ENCODE results near the gene CAV3.
"Not testable (repeated sequence)": the region's sequence is repeated elsewhere in the genome, so short reads cannot be mapped to it uniquely, and the experiment has no call there.

Gene CAV3

DNA sequence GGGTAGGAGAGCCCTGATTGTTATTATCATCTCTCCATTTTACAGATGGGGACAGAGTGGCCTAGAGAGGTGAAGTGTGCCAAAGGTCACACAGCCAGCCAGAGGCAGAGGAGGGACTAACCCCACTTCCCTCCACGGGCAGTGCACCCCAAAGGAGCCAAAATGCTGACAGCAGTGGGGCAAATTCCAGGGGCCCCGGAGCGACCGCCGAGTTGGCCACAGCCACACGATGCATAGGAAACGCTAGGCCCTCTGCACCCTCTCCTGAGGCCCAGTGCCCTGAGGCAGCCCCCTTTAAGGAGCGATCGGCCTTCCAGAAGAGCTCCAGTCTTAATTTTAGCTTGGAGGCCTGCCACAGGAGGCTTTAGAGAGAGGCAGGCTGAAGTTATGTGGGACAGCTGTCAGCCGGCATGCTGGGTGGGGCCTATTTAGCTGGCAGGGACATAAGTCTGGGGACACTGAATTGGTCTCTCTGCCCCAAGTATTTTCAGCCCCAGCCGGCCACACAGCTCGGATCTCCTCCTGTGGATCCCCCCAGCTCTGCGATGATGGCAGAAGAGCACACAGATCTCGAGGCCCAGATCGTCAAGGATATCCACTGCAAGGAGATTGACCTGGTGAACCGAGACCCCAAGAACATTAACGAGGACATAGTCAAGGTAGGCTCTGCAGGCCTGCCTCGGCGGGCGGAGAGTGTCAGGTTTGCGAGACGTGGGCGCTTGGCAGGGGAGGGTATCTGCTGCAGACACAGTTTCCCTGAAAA is at the start of gene CAV3:
CAV3 (plus strand) TSS at position 471 of the 763 bp plus-strand sequence; CDS start at position 546, 75 bp downstream.
- Histone ChIP-seq H3K27ac (ENCODE audit: low read depth in 2 of 2, low read length in 2 of 2) (no peak within 1 kb of the TSS), H3K9ac (ENCODE audit: low read depth in 1 of 2, low read length in 2 of 2) (no peak within 1 kb of the TSS), H3K9me3 (ENCODE audit: control insufficient read depth in 2 of 2, low read length in 2 of 2) (no peaks in the 10 kb centered on the region), H3K4me1 (ENCODE audit: control insufficient read depth in 2 of 2, insufficient read depth in 2 of 2, low read length in 2 of 2) (no peaks in the 10 kb centered on the region), H3K4me3 (ENCODE audit: low read length in 2 of 2) (no peak within 1 kb of the TSS), H3K27me3 (ENCODE audit: control insufficient read depth in 2 of 2, insufficient read depth in 2 of 2, low read length in 2 of 2) (no peaks in the 10 kb centered on the region), H3K36me3 (ENCODE audit: control insufficient read depth in 2 of 2, insufficient read depth in 2 of 2, low read length in 2 of 2) (no peaks in the 10 kb centered on the region)

DNA sequence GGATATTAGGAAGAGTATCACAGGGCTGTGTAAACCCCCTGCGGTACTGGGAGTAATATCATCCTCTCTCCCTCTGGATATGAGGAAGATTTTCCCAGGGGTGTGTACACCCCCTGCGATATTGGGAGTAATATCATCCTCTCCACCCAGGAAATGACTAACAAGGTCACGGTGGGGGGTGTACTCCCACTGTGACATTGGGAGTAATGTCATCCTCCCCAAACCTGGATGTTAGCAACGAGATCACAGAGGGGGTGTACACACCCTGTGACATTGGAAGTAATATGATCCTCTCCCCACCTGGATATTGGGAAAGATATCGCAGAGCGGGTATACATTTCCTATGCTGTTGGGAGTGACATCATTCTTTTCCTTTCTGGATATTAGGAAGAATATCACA is 48.6 kb upstream of the CAV3 start:
- H3K4me1 ChIP-seq (ENCODE audit: control insufficient read depth in 2 of 2, insufficient read depth in 2 of 2, low read length in 2 of 2); H3K9me3 ChIP-seq (ENCODE audit: control insufficient read depth in 2 of 2, low read length in 2 of 2); H3K4me3 ChIP-seq (ENCODE audit: low read length in 2 of 2); H3K9ac ChIP-seq (ENCODE audit: low read depth in 1 of 2, low read length in 2 of 2); H3K27ac ChIP-seq (ENCODE audit: low read depth in 2 of 2, low read length in 2 of 2); H3K27me3 ChIP-seq (ENCODE audit: control insufficient read depth in 2 of 2, insufficient read depth in 2 of 2, low read length in 2 of 2); H3K36me3 ChIP-seq (ENCODE audit: control insufficient read depth in 2 of 2, insufficient read depth in 2 of 2, low read length in 2 of 2): not testable (repeated sequence)

DNA sequence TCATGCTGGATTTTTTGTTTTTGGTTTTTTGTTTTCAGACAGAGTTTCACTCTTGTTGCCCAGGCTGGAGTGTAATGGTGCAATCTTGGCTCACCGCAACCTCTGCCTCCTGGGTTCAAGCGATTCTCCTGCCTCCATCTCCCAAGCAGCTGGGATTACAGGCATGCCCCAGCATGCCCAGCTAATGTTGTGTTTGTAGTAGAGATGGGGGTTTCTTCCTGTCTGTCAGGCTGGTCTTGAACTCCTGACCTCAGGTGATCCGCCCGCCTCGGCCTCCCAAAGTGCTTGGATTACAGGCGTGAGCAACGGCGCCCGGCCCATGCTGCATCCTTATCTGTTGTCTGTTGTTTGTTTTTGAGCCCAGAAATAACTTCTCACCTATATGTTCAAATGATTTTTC is 42.3 kb upstream of the CAV3 start:
- H3K27ac ChIP-seq (ENCODE audit: low read depth in 2 of 2, low read length in 2 of 2); H3K4me3 ChIP-seq (ENCODE audit: low read length in 2 of 2); H3K9ac ChIP-seq (ENCODE audit: low read depth in 1 of 2, low read length in 2 of 2); H3K27me3 ChIP-seq (ENCODE audit: control insufficient read depth in 2 of 2, insufficient read depth in 2 of 2, low read length in 2 of 2); H3K4me1 ChIP-seq (ENCODE audit: control insufficient read depth in 2 of 2, insufficient read depth in 2 of 2, low read length in 2 of 2); H3K36me3 ChIP-seq (ENCODE audit: control insufficient read depth in 2 of 2, insufficient read depth in 2 of 2, low read length in 2 of 2); H3K9me3 ChIP-seq (ENCODE audit: control insufficient read depth in 2 of 2, low read length in 2 of 2): not testable (repeated sequence)

DNA sequence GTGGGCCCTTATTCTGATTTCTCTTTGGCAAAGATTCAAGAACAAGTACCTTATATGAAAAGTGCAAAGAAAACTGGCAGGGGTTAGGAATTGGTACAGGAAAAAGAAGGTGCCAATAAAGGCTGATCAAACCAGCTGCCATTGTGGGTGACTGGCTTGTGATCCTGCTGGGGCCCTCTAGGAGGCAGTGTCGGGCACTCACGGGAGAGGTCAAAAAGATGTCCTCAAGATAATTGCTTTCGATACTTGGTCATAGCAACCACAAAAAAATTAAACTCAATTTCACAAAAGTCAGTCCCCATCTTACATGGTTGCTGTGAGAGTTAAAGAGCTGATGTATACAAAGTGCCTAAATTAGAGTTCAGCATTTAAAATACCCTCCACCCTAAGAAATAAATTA is 31.0 kb upstream of the CAV3 start:
- Histone ChIP-seq H3K4me3 (ENCODE audit: low read length in 2 of 2) (no peak overlapping the region), H3K36me3 (ENCODE audit: control insufficient read depth in 2 of 2, insufficient read depth in 2 of 2, low read length in 2 of 2) (no peaks in the 10 kb centered on the region), H3K9me3 (ENCODE audit: control insufficient read depth in 2 of 2, low read length in 2 of 2) (no peaks in the 10 kb centered on the region), H3K27ac (ENCODE audit: low read depth in 2 of 2, low read length in 2 of 2) (no peak overlapping the region), H3K27me3 (ENCODE audit: control insufficient read depth in 2 of 2, insufficient read depth in 2 of 2, low read length in 2 of 2) (no peaks in the 10 kb centered on the region), H3K9ac (ENCODE audit: low read depth in 1 of 2, low read length in 2 of 2) (no peak overlapping the region), H3K4me1 (ENCODE audit: control insufficient read depth in 2 of 2, insufficient read depth in 2 of 2, low read length in 2 of 2) (no peaks in the 10 kb centered on the region)

DNA sequence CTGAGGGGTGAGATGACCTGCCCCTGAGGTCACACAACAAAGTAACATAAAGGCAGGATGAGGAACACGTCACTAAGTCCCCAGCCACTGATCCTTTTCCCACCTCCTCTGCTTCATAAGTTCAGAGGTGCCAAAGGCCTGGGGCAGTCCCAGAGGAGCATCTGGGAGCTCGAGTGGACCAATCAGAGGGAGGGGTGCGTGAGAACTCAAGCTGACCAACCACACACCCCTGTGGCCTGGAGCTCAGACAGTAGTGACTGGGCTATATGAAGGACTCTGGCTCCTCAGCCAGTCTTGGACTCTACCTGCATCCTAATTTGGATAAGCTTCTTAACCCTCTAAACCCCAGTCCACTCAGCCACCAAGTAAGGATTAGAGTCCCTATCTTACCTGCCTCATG is 28.0 kb upstream of the CAV3 start:
- no peak overlapping the region for H3K9ac ChIP-seq (ENCODE audit: low read depth in 1 of 2, low read length in 2 of 2)
- H3K4me1 ChIP-seq (ENCODE audit: control insufficient read depth in 2 of 2, insufficient read depth in 2 of 2, low read length in 2 of 2): no peaks in the 10 kb centered on the region
- H3K4me3 ChIP-seq (ENCODE audit: low read length in 2 of 2): no peak overlapping the region
- H3K27ac ChIP-seq (ENCODE audit: low read depth in 2 of 2, low read length in 2 of 2): no peak overlapping the region
- no peaks in the 10 kb centered on the region for H3K27me3 ChIP-seq (ENCODE audit: control insufficient read depth in 2 of 2, insufficient read depth in 2 of 2, low read length in 2 of 2)
- H3K36me3 ChIP-seq (ENCODE audit: control insufficient read depth in 2 of 2, insufficient read depth in 2 of 2, low read length in 2 of 2): no peaks in the 10 kb centered on the region
- no peaks in the 10 kb centered on the region for H3K9me3 ChIP-seq (ENCODE audit: control insufficient read depth in 2 of 2, low read length in 2 of 2)

DNA sequence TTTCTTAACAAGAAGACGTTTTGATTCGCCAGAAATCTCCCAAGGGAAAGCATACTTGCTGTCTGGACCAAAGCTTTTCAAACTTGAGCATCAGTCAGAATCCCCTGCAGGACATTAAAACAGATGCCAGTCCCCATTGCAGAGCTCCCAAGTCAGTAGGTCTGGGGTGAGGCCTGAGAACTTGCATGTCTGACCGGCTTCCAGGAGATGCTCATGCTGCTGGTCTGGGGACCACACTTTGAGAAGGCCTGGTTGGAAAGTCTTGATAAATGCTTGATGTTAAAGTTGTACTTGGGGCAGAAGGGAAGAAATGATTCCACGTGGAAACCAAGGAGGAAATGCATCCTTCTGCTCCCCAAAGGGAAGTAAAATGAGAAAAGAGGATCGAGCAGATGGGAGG is 24.3 kb upstream of the CAV3 start:
- Histone ChIP-seq H3K9ac (ENCODE audit: low read depth in 1 of 2, low read length in 2 of 2) (no peak overlapping the region), H3K36me3 (ENCODE audit: control insufficient read depth in 2 of 2, insufficient read depth in 2 of 2, low read length in 2 of 2) (no peaks in the 10 kb centered on the region), H3K27ac (ENCODE audit: low read depth in 2 of 2, low read length in 2 of 2) (no peak overlapping the region), H3K27me3 (ENCODE audit: control insufficient read depth in 2 of 2, insufficient read depth in 2 of 2, low read length in 2 of 2) (no peaks in the 10 kb centered on the region), H3K9me3 (ENCODE audit: control insufficient read depth in 2 of 2, low read length in 2 of 2) (no peaks in the 10 kb centered on the region), H3K4me1 (ENCODE audit: control insufficient read depth in 2 of 2, insufficient read depth in 2 of 2, low read length in 2 of 2) (no peaks in the 10 kb centered on the region), H3K4me3 (ENCODE audit: low read length in 2 of 2) (no peak overlapping the region)

DNA sequence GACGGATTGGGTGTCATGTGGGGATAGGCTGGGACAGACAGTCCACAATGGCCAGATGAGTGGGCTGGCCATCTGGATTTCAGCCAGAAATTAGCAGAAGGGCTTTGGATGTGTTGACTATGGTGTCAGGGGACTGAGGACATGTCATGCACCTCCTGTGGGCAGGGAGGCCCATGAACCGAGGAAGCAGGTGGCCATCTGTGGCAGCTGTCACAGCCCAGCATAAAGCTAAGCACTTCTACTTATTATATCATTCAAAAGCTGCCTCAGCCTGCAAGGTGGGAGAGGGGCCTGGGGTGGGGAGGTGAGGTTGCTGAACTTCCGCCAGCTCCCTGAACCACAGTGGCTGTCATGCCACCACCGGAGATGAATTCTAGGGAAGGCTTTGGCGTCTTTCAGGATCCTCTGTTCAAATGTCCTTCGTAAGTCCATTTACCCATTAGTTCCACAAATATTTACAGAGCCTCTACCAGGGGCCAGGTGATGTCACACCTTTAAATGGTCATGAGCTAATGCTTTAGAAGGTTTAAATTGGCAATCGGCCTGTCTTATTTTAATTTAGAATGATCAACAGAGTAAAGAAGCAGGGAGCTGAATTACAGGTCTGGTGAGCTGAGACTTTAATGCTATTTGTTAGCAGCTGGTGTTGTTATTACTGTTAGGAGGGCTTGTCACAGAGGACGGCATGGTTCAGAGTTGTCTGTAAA is 23.6 kb upstream of the CAV3 start:
- H3K4me3 ChIP-seq (ENCODE audit: low read length in 2 of 2): no peak overlapping the region
- no peak overlapping the region for H3K9ac ChIP-seq (ENCODE audit: low read depth in 1 of 2, low read length in 2 of 2)
- no peaks in the 10 kb centered on the region for H3K9me3 ChIP-seq (ENCODE audit: control insufficient read depth in 2 of 2, low read length in 2 of 2)
- H3K4me1 ChIP-seq (ENCODE audit: control insufficient read depth in 2 of 2, insufficient read depth in 2 of 2, low read length in 2 of 2): no peaks in the 10 kb centered on the region
- H3K27ac ChIP-seq (ENCODE audit: low read depth in 2 of 2, low read length in 2 of 2): no peak overlapping the region
- H3K27me3 ChIP-seq (ENCODE audit: control insufficient read depth in 2 of 2, insufficient read depth in 2 of 2, low read length in 2 of 2): no peaks in the 10 kb centered on the region
- H3K36me3 ChIP-seq (ENCODE audit: control insufficient read depth in 2 of 2, insufficient read depth in 2 of 2, low read length in 2 of 2): no peaks in the 10 kb centered on the region

DNA sequence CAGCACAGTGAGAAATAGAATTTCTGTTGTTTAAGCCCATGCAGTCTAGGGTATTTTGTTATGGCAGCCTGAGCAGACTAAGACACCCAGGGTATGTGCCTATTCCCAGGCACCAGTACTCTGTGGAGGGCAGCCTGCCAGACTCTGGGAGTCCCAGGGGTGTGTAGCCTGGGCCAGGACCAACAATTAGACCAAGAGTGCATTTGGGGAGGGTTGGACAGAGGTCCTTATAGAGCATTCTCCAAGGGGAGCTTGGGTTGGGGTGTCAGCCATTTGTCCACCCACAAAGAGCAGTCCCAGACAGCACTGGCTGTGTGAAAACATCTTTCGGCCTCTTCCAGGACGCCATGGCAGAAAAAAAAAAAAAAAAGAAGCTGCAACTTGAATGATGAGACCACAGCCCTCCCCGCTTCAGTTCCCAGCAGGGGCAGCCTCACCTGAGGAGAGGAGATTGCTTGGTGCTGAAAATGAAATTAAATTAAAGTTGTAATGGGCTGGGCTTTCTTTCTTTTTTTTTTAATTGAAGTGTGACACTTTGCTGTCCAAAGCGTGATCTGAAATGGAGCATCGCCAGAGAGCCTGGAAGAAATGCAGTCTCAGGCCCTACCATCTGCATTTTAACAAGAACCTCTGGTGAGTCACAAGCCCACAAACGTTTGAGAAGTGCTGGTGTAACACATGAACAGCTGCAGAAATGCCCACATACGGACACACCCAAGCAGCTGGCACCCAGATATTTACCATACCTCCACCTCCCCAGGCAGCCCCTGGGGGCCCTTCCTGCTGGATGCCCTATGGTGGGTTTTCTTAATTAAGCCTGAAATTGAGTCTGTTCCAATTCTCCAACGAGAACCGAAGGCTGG is 21.3 kb upstream of the CAV3 start:
- Histone ChIP-seq H3K27ac (ENCODE audit: low read depth in 2 of 2, low read length in 2 of 2) (no peak overlapping the region), H3K36me3 (ENCODE audit: control insufficient read depth in 2 of 2, insufficient read depth in 2 of 2, low read length in 2 of 2) (no peaks in the 10 kb centered on the region), H3K4me3 (ENCODE audit: low read length in 2 of 2) (no peak overlapping the region), H3K4me1 (ENCODE audit: control insufficient read depth in 2 of 2, insufficient read depth in 2 of 2, low read length in 2 of 2) (no peaks in the 10 kb centered on the region), H3K9ac (ENCODE audit: low read depth in 1 of 2, low read length in 2 of 2) (no peak overlapping the region), H3K9me3 (ENCODE audit: control insufficient read depth in 2 of 2, low read length in 2 of 2) (no peaks in the 10 kb centered on the region), H3K27me3 (ENCODE audit: control insufficient read depth in 2 of 2, insufficient read depth in 2 of 2, low read length in 2 of 2) (no peaks in the 10 kb centered on the region)

DNA sequence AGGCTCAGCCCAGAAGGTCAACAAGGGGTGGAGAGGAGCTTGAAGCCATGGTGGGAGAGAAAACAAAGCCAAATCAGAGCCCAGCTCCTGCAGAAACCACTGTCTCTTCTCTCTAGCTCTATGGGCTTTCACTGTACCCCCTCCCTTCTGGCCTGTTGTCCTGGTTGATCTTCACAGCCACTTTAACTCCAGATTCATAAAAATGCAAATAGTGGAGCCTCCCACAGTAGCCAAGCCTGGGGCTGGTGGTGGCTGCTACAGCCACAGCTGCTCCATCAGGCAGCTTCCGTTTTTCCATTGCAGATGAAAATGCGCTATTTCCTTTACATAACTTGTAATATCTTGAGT is 20.7 kb upstream of the CAV3 start:
- no peaks in the 10 kb centered on the region for H3K4me1 ChIP-seq (ENCODE audit: control insufficient read depth in 2 of 2, insufficient read depth in 2 of 2, low read length in 2 of 2)
- no peaks in the 10 kb centered on the region for H3K36me3 ChIP-seq (ENCODE audit: control insufficient read depth in 2 of 2, insufficient read depth in 2 of 2, low read length in 2 of 2)
- no peaks in the 10 kb centered on the region for H3K27me3 ChIP-seq (ENCODE audit: control insufficient read depth in 2 of 2, insufficient read depth in 2 of 2, low read length in 2 of 2)
- H3K9ac ChIP-seq (ENCODE audit: low read depth in 1 of 2, low read length in 2 of 2): no peak overlapping the region
- no peak overlapping the region for H3K27ac ChIP-seq (ENCODE audit: low read depth in 2 of 2, low read length in 2 of 2)
- H3K9me3 ChIP-seq (ENCODE audit: control insufficient read depth in 2 of 2, low read length in 2 of 2): no peaks in the 10 kb centered on the region
- no peak overlapping the region for H3K4me3 ChIP-seq (ENCODE audit: low read length in 2 of 2)

Measured in mucosa of rectum (tissue), 2 donors.